ENCODE results near the gene RPS6KA3.

- TF ChIP-seq CTCF (IDR thresholded peaks at IDR 0.05) (no peak), EZH2 (IDR thresholded peaks at IDR 0.05; ENCODE audit: borderline replicate concordance, insufficient read depth, low read depth, low read length, poor library complexity, severe bottlenecking) (no peak)
These were observed 49.4 kb downstream of the RPS6KA3 start for GRCh38 chrX:20217271-20217670.
